ENCODE measurements around the gene KCNK1.

KCNK1 gene

DNA sequence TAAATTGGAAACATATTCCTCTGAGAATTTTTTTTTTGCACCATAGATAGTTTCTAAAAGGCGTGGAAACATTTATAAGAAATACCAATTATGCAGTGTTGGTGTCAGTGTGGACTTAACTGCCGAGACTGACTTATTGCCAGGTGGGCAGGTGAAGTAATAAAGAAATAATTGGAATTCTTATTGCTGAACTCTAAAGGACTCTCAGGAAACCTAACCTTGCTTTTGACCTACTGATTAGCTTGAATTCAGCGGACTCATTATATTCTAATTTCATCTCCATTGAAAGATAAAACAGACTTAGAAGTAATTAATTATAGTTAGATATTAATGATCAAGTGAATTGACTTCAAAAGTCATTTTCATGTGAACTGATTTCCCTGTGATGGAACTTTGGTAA is 26.3 kb downstream of the KCNK1 start:
- no peak for FAIRE-seq

DNA sequence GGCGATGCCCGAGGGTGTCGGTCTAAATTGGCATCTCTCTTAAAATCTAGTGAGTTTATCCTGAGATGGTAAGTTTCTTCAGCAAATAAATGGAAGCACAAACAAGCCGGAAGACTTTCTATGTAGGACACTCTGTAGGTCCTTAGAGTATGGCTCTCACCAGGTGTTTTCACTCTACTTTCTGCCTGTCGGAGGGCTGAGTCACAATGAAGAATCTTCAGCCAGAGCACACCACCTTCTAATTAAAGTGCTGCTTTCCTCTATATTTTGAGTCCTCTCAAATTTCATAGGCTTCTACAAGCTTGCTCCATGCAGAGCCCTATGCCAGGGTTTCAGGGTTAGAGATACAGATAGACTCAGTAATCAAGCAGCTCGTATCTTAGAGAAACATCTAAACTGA is 27.1 kb downstream of the KCNK1 start:
- FAIRE-seq = no peak

DNA sequence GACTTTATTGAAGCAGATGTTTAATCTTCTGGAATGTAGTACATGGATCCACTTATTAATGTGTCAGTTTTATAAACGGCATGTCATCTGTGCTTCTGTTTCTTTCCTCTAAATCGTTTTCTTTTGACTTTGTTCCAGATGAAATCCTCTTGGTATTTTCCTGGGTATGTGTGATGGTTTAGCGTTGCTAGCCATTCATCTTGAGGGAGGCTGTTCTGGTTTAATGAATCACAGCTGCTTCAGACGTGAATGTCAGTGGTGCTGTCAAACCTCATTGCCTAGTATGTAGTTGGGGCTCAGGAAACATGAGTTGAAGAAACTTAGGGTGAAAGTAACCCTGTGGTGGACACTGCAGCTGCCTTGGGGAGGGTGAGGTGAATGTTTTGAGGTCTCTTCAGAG is 33.2 kb downstream of the KCNK1 start:
- FAIRE-seq = no peak

DNA sequence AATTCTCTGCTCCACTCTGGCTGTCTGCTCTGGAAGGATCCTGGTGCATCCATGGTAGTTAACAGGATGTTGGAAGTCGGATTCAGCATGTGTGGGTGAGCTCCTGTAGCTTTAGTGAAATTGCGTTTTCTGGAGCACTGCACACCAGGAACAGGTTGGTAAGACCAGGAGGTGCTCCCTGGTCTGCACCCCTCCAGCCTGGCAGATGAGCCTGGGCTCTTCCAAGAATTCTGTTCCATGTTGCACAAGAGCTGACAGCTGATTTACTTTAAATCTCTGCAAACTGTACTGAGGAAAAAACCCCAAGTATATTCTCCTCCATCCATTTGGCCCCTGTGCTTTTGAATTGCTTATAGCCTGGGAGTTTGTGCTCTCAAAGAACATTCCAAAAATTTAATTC is 33.7 kb downstream of the KCNK1 start:
- FAIRE-seq = no peak

DNA sequence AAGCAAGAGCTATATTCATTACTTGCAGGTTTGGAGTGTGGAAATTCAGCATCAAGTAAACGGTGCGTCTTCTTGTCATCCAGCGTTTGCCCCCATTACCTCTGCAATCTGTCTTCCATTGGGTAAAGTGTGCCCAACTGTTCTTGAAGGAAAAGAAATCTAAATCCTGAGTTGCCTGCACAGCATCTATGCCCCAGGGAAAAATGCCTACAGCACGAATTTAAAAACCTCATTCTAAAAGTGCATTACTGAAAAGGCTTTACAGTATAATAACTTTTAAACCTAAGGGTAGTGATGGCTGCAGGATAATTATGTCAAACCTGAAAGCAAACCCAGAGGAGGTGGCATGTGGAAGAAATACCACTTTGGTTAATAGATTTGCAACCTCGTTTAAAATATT is 37.2 kb downstream of the KCNK1 start:
- no peak for FAIRE-seq

DNA sequence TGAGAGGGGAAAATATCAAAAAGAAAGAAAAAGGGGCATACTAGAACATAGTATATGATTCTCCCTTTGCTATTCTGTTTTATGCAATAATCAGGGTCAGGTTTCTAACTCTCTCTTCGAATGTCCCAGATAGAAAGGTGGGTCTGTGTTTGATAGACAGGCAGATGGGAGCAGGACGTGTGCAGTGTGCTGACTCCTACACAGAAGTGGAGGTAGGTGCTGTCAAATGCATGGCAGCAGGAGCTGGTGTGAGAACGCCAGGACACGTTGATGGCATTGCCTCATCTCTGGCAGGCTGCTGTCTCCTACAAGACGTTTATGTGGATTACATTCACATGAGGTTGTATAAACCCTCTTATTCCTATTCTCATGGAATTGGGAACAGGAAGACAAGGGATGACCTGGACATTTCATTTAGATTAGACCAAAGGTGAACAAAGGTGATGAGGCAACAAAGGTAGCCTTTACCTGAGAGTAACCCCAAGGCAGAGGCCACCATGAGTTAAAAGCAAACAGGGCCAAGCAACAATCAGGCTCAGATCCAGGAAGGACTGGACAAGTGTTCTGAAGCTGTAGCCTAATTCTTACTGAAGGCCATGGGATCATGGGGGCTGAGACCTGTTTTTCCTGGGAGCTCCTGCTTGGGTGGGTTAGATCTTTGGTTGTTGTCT is 37.8 kb downstream of the KCNK1 start:
- no peak for FAIRE-seq

DNA sequence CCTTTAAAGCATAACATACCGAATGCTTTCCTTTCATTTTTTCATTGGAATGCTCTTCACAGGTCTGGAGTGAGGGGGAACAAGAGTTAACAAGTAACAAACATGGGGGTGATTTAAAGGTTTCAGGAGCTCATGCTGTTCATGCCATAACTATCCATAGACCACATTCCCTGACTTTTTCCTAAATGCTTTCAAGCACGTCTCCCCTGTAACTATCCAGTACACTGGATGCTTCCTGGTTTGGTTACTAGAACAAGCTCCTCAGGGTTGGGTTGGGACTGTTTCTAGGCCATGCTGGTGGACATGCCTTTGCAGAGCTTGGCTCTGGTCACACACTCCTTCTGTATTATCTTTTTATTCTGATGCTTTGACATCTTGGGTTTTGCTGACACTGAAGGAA is 38.6 kb downstream of the KCNK1 start:
- no peak for FAIRE-seq

DNA sequence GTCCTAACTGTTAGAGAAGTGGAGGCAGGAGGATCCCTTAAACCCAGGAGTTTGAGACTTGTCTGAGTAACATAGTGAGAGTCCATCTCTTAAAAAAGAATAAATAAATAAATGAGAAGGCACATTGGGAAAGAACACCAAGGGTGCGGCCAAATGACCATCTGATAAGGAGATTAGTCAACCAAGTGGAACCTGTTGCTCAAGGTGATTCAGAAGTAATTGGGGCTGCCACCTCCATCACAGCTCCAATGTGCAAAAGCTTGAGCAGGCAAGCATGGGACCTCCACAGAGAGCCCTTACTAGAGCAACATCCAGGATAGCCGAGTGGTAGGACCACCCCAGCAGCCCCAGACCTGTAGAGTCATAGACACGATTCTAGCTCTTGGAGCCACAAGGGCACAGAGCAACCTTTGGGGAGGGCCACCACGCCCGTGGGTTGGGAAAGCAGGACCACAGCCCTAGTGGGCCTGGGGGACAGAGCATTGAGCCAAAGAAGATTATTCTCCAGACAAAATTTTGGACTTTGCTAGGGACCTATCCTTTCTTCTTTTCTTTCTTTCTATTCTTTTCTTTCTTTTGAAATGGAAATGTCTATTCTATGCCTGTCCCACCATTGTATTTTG is 40.9 kb downstream of the KCNK1 start:
- FAIRE-seq = no peak

DNA sequence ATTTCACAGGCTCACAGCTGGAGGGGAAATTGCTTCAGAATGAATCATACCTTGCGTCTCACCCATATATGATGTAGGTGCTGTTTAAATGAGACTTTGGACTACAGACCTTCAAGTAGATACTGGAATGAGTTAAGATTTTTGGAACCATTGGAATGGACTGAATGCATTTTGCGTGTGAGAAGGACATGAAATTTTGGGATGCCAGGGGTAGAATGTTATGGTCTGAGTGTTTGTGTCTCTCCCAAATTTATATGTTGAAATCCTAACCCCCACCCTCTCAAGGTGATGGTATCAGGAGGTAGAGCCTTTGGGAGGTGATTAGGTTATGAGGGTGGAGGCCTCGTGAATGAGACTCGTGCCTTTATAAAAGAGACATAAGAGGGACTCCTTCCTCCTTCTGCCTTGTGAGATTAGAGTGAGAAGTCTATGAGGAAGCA is 41.4 kb downstream of the KCNK1 start:
- FAIRE-seq = no peak

DNA sequence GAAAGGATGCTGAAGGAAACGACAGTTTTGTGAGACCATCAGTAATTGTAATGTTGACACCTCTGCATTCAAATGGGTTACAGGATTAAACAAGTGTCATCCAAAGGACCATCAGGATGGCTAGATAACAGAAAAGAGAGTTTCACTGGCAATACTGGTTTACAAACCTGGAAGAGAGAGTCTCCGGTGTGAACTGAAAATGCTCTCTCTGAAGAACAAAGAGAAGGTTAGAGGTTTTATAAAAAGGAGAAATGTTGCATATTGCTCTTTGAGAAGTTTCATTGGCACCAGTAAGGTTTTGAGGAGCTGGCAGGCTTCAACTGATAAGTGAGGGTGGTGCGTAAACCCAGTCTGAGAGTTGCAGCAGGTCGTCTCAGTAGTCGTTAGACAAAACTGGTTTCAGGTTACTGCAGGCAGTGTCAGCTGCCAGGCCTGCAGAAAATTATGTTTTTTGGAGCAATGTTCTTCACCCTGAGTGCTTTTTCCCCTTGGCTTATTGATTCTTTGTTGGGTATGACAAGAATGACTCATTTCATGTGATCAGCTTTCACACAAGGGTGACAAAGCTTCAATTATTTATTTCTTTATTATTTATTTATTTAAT is 42.2 kb downstream of the KCNK1 start:
- FAIRE-seq = peak; percentile 85

DNA sequence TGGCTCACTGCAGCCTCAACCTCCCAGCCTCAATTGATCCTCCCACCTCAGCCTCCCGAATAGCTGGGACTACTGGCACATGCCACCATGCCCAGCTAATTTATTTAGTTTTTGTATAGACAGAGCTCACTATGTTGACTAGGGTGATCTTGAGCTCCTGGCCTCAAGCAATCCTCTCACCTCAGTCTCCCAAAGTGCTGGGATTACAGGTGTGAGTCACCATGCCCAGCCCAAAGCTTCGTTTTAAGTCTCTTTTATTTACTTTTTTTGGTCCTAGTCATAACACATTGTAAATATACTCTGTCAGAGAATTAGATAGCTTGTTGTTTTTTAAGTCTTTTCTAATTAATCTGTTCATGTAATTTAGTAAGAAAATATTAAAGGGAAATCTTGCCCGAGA is 42.8 kb downstream of the KCNK1 start:
- peak; percentile 45 for FAIRE-seq

DNA sequence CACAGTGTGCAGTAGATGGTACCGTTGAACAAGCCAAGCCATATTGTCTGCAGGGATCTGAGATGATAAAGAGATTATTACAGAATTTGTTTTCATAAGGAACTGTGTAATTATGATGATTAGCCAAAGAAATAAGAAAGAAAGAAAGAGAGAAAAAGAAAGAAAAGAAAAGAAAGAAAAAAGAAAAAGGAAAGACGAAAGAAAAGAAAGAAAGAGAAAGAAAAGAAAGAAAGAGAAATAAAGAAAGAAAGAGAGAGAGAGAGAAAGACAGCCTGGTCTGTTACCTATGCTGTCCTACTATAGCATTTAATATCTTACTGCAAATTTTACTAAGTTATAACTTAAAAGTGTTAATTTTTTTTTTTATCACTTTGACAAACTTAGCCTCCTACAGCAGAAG is 43.6 kb downstream of the KCNK1 start:
- FAIRE-seq = no peak

DNA sequence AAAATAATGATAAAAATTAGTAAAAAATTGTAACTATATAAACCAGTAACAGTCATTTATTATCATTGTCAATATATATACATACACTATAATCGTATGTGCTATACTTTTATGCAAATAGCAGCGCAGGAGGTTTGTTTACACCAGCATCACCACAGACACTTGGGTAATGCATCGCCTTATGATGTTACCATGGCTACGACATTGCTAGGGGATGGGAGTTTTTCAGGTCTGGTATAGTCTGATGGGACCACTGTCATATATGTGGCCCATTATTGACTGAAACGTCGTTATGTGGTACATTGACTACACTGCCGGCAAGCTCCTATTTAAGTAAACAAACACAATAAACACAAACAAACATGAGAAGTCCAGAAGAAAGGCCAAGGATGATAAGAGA is 45.6 kb downstream of the KCNK1 start:
- no peak for FAIRE-seq

DNA sequence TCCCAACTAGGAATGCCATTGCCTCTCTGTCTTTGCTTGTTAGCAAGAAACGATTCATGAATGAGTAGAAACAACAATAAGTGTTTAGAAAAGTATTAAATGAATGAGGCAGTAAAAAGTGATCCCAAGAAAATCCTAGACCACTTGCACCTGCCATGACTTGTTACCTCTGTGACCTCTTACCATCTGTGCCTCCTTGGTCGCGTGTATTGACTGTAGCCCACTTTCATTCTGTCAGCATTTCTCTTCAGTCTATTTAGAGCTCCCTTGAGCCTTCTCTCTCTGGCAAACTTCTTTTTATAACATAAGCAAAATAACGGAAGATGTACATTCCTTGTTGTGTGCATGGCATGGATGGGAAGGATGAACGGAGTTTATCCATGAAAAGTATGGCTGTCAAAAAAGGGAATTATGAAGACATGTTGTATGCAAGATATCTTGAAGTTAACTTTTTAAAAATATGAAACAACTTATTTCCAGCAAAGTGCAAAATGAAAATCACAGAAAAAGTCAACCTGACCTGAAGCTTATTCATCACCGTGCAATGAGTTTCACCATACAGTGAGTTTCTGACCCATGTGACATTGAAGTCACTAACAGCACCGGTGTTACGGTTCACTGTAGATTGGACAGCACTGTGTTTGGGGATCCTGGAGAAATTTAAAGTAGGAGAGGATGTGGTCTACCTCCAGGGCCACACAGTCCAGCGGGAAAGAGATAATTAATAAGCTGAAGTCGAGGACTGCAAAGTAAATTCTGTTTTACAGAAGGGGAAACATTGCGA is 47.7 kb downstream of the KCNK1 start:
- FAIRE-seq = no peak

DNA sequence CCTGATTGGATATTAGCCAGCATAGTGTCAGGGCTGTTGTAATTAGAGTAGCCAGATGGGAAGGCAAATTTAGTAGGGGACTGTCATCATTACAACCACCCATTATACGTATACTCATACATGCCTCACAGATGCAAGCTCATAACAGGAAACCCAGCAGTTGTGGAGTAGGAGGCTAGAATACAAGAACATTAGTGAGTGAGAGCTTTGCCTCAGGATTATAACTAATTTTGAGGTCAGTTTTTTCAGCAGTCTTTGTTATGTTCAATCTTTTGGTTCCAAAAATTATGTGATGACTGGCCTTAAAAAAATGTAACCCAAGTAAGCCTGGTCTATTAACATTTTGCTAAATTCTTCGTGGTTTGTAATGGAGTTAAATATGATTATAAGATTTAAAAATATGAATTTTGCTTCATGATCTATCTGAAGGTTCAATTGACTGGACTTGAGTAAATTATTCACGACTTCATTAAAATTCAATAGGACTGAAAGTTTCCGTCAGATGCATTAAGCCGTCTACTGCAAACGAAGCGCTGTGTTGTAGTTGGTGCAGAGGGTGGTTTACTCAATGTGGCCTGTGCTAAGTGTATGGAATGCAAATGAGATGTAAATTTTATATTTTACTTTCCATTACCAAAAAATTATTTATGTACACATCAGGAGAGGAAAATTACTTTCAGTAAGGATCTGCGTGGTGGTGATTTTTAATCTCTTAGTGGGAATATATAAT is 48.8 kb downstream of the KCNK1 start:
- FAIRE-seq = peak; percentile 94

DNA sequence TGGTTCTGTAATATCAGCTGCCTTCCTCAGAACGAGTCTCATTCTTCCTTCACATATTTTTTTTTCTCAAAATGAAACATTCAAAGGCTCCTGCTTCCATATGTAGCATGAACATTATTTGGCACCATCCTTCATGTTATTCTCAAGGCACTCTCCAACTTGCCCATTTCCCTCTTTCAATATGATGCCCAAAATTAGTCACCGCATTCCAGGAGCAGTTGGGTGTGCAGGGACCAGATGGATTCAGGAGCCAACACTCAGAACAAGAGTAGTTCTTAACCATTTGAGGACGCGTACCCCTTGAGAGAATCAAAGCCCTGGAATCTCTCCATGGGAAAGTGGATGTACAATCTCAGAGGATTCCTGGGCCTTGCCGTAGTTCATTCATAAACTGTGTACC is 50.3 kb downstream of the KCNK1 start:
- no peak for FAIRE-seq

DNA sequence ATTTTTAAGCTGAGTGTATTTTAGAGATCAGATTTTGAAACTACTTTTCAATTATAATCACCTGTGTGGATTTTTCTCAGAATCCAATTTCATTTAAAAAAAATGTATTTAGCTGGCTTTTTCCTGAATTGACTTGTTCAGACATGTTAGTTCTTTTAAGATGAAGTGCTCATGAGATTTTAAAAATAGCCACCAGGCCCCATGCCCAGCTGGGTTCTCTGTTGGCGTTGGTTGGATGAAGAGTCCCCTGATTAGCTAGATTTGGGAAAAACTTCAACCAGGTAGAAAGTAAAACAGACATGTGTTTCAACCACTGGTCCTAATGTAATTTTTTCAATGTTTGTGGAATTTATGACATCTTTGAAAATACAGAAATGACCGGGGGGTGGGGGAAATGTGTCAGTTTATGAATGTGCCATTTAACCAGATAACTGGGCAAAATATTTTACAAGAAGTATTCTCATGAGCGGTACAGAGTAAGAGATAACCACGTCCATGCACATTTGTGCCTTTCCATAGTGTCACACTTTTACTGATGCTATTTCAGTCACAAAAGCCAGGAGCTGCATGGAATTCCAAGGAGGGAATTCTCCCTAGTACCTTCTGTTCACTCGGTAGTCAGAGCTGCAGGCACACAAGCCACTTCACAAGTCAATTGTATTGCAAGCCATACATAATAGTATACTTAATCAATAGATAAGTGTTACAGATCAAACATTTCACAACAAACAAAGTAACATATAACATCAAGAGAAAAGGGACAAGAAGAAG is 51.1 kb downstream of the KCNK1 start:
- FAIRE-seq = no peak

DNA sequence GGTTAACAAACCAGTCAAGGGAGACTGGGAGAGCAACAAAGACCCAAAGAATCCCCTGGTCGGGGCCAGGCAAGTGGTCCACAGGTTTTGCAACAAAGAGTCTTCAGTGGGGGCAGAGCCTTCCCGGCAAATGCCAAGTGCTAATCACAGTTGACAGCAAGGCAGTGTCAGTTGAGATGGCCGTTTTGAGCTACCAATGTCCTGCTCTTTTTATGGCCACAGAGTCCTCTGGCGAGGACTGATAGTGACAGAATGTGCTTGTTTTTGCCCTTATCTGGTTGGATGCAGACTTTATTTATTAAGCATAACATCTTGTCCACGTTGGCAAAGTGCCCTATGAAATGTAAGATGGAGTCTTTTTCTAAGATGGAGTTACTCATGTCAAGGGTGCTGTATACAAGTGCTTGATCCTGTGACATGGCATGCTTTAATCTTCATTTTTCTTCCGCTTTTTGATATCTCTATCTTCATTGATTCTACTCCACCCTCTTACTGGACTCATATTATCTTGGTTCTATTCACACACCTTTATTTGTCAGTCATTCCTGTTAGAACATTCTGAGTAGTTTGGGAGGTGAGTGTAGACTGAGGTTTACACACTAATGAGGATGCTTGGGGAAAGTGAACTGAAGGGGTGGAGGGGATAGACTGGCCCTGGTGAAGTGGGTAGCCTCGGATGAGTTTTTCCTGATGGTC is 51.8 kb downstream of the KCNK1 start:
- no peak for FAIRE-seq

DNA sequence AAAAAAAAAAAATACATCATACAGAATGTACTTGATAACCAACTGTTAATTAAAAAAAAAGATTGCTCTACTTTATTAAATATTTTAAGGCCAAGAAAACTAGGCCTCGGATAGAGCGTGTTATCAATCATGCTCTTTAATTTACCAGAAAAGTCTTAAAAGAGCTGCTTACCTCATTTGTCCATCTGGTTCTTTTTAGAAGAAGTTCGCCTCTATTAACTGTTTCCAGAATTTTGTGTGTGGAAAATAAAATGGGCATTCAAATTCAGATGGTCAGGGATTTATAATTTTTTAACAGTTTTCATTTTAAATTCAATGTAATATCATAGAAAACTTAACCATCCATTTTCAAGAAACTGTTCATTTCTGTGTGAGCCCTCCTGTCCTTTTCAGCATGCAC is 53.8 kb downstream of the KCNK1 start:
- FAIRE-seq = no peak

DNA sequence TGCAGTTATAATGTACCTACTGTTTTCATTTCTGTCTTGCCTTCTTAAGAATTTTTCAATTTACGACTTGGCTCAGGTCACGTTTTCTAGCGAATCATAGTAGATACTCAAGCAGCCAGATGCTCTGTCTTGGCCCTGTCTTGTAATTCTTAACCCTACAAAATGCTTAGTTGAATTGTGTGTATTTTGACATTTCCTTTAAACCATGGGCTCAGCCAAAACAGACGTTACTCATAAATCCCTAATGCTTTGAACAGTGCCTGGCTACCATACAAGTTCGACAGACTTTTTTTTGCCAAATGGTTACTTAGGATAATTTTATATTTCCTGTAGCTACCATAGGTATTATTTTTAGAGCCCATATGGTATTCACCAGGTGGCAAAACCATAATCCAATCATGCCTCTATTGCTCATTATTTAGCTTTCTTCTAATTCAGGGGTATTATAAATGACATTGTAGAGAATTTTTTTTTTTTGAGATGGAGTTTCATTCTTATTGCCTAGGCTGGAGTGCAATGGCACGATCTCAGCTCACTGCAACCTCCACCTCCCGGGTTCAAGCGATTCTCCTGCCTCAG is 54.3 kb downstream of the KCNK1 start:
- no peak for FAIRE-seq

DNA sequence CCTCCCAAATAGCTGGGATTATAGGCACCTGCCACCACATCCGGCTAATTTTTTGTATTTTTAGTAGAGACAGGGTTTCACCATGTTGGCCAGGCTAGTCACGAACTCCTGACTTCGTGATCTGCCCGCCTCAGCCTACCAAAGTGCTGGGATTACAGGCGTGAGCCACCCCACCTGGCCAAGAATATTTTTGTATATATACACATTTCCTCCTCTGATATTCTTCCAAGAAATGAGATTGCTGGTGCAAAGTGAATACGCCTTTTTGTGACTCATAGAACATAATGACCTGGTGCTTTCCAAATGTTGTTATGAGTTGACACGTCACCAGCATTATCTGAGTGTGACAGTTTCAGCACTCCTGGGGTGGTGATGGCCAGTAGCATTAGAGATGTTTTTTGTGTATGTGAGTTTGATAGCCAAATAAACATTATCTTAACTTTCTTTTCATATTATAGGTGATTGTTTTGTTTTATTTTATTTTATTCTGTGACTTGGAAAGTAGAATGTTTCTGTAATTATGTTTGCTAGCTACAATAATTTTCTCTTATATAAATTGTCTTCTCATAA is 54.9 kb downstream of the KCNK1 start:
- peak; percentile 86 for FAIRE-seq

Data from islet of Langerhans (tissue), 1 donor.